GM08714 (cell line): ENCODE measurements around the gene RGPD5.
"Not testable (repeated sequence)": the region's sequence is repeated elsewhere in the genome, so short reads cannot be mapped to it uniquely, and the experiment has no call there.

ENCODE experiments used
- H3K4me3 ChIP-seq: fragments of 200-500 bp; sonication (Bioruptor generic); 2 replicates; pipeline ENCODE4 v1.5.1; 2014; ENCODE audit warnings: mild to moderate bottlenecking, low read length, inconsistent platforms

The RGPD5 gene

DNA sequence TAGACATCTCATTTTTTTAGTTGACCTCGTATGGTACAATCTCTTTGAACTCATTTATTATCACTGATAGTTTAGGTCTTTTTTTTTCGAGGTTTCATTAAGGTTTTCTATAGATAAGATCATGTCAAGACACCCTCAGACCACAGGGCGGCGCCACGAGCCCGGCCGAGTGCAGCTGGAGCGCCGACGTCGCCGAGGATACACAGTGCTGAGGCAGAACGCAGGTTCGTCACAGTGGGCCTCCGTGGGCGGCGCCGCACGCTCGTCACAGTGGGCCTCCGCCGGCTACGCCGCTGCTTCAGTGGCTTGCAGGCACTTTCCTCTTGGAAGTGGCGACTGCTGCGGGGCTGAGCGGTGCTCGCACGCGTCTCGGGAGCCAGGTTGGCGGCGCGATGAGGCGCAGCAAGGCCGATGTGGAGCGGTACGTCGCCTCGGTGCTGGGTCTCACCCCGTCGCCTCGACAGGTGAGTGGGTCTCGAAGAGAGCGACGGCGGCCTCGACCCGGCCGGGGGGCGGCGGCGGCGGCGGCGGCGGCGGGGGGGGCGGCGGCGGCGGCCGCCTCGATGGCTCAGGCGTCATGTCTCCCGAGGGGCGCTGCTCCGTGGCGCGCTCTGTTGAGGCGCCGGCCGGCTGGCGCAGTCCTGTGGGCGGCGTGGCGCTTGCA is at the start of gene RGPD5:
TSS of gene RGPD5 (plus strand) at position 232 of the 664 bp plus-strand sequence. CDS start at position 393, 161 bp downstream.
- not testable (repeated sequence) for H3K4me3 ChIP-seq

GRCh38 chr2:109751572-109751971 is 42.5 kb upstream of the RGPD5 start:
- not testable (repeated sequence) for H3K4me3 ChIP-seq

DNA sequence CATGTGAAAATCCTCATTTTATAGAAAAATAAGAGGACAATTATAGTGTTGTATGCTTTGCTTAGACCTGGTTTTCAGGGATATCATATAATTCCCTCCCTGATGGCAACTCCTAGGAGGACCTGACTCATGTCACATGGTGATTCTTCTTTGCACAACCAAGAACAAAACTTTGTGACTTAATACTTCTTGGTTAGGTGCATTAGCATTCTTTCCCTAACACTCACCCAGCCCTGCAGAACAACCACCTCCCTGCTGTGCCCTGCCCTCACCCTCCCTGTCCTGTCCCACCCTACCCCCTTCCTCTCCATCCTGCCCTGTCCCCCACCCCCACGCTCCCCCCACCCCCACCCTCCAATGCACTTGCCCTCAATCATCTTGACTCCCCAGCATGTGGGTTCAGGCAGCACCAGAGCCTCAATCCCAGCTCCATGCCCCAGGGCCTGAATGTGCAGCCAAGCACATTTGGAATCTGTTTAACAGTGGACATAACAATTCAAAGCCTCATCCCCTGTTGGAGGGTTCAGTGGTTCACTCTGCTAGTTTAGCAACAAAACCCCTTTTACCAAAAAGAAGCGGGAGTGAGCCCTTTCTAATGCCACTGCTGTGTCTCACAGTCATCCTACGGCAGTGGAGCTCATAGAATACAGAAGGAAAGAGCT is 36.8 kb upstream of the RGPD5 start:
- H3K4me3 ChIP-seq, result not testable (repeated sequence)

- H3K4me3 ChIP-seq, result not testable (repeated sequence)
Observed at GRCh38 chr2:109760265-109761042, 33.7 kb upstream of the RGPD5 start.

GRCh38 chr2:109761043-109761454 is 33.1 kb upstream of the RGPD5 start:
- not testable (repeated sequence) for H3K4me3 ChIP-seq

- not testable (repeated sequence) for H3K4me3 ChIP-seq
Observed at GRCh38 chr2:109761976-109762375, 32.1 kb upstream of the RGPD5 start.

- H3K4me3 ChIP-seq, result not testable (repeated sequence)
Observed at GRCh38 chr2:109766074-109766473, 28.0 kb upstream of the RGPD5 start.

DNA sequence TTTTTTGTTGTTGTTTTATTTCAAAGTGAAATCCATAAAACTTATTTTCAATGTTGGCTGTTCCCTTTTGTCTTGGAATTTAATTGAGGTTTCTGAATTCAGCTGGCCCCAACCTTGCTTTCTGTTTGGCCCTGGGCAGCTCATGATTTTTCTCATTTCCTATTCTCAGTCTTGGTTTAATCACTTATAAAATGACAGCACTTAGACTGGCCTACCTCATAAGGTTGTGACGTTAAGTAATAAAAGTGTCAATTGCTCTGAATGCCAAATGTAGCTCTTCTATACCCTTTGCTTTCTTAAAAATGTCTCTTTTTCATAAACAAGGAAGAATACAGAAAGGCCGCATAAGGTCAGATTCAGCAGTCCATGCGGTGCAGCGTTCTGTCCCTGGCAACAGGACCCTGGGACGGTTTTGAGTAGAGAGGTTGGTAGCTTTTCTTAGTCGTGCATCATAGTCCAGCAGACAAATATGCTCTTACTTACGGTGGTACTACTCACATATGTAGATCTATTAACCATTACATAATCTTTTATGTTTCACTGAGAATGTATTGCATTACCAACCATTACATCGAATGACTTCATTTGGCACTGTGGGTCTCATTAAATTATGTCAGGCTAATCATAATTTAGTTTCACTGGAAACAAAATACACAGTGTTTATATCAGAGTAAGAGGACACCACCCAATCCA is 27.1 kb upstream of the RGPD5 start:
- not testable (repeated sequence) for H3K4me3 ChIP-seq

DNA sequence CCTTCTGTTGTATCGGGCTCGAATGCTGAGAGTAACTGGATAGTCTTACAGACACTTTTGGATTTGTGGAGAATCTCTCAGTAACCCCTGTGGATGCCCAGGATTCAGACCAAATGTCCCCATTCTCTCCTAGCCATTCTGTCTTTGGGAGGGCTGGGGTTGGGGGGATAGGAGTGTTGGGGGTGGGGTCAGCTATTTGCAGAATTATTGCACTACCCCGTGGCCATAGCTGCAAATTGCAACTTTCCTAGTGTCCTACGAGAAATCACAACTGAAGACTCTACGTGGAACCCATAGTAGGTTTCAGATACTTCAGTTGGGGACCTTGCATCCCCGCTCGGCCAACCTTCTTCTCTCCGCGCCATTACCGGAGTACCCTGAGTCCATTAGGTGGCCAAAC is 25.2 kb upstream of the RGPD5 start:
- not testable (repeated sequence) for H3K4me3 ChIP-seq

DNA sequence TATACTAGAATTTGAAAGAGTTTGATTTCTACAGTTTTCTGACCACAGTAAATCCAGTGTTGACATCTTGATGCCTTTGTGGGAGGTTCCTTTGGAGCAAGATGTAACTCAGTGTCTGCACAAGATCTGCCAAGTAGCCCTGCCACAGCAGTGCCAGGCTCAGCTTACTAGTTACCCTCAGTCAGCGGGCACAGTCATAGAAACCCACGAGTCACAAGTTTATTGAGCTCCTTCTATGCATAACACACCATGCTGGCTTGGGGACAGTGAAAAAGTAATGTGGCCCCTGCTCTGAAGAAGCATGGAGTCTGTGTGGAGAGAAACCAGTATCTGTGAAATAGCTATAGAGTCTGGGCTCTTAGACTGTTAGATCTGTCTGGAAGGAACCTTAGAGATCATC is 15.0 kb upstream of the RGPD5 start:
- not testable (repeated sequence) for H3K4me3 ChIP-seq

DNA sequence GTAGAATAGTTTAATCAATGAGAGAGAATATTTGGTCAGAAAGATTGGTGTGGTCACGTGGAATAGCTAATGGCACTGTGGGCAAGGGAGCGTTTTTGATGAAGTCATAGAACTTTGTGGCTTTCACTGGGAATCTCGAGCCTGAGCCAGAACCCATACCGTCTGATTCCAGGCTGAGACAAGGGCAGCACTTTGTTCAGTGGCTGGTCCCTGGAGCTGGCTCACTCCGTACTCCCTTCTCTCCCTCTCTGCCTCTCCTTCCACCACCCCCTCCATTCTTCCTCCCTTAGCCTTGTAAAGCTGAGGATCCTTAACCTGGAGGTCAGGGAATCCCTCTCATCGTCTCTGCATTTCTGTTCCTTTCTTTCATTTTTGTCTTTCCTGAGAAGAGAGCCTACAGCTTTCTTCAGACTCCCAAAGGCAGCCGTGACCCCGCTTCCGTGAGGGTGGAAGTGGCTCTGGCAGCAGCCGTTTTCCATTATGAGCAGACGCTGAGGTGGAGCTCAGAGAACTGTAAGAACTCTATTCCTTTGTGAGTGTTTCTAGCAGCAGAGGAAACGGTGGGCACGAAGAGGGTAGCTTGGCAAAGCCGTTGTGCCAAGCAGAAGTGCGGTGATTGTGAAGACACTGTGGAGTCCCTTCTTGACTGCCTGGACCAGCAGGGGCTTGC is 12.8 kb upstream of the RGPD5 start:
- not testable (repeated sequence) for H3K4me3 ChIP-seq

DNA sequence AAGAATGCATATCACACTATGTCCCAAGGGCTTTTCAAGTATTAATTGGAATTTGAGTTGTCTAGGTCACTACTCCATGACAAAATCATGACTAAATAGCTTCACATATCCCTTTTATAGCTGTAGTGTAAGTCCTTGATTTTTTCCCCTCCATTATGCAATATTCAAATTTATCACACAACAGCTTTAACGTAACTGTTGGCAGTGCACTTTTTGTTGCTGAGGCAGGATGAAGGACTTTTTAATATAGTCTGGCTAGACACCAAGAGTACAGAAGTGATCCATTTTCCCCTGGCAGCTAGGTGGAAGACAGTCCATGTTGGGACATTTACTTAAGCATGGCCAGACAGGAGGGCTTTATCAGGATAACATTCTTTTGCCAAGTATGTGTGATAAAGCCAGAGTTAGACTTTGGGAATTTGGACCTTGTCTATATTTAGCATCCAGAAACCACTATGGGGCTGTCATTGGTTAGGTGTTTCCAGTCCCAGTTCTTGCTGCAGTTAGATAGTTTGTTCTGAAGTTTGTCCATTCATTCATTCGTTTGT is 11.6 kb upstream of the RGPD5 start:
- not testable (repeated sequence) for H3K4me3 ChIP-seq

- not testable (repeated sequence) for H3K4me3 ChIP-seq
Observed at GRCh38 chr2:109791530-109792279, 2.4 kb upstream of the RGPD5 start.

DNA sequence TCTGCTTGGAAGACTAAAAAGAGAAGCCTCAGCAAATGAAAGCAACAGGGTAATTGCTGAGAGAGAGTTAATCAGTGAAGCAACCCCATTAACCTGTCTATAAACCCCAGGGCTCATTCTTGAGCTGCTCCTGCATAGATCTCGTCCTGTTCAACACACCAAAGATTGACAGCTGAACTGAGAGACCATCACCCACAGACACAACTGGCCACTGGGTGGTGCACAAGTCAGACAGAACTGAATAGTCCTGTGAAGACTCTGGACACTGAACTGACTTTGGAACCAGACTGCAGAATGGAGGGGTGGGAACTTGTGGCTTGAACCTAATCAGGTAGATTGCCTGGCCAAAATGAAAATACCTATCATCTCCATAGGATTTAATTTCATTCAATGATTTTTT is 1.4 kb upstream of the RGPD5 start:
- H3K4me3 ChIP-seq, result not testable (repeated sequence)

- not testable (repeated sequence) for H3K4me3 ChIP-seq
Observed at GRCh38 chr2:109871129-109871751, 77.1 kb downstream of the RGPD5 start.

- not testable (repeated sequence) for H3K4me3 ChIP-seq
Observed at GRCh38 chr2:109876625-109877024, 82.5 kb downstream of the RGPD5 start.

GRCh38 chr2:109882112-109882511 is 88.0 kb downstream of the RGPD5 start:
- not testable (repeated sequence) for H3K4me3 ChIP-seq

DNA sequence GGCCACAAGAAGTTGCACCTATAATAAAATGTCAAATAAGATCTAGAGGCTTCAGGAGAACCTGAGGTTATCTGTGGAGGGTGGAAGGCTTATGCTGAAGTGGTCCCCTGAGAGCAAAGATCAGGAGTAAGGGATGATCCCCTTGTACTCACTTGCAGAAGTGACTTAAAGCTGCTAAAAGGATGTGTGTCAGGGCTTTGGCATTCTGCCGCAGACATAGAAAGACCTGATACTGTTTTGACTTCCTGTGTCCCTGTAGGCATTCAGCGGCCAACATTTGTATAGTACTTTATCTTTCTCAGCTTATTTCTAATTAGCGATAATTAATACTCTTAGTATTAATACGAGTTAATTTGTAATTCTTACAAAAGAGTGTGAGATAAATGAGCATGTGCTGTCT is 94.3 kb downstream of the RGPD5 start:
- not testable (repeated sequence) for H3K4me3 ChIP-seq

GRCh38 chr2:109889909-109890308 is 95.8 kb downstream of the RGPD5 start:
- H3K4me3 ChIP-seq, result not testable (repeated sequence)

- H3K4me3 ChIP-seq, result not testable (repeated sequence)
Observed at GRCh38 chr2:109891024-109891423, 96.9 kb downstream of the RGPD5 start.
